Mesendoderm (in vitro differentiated cells): ENCODE data around the gene GGT1.
"Not testable (repeated sequence)": the region's sequence is repeated elsewhere in the genome, so short reads cannot be mapped to it uniquely, and the experiment has no call there.

Experiments
- DNase-seq: peaks from one replicate; pipeline ENCODE4 v3.0.0; 2013
- H2AK5ac ChIP-seq: 2 replicates; pipeline ENCODE4 v1.6.1; 2013; ENCODE audit warnings: low read length, inconsistent platforms
- H2BK120ac ChIP-seq: 2 replicates; pipeline ENCODE4 v1.6.1; 2013; ENCODE audit warnings: low read depth, mild to moderate bottlenecking, low read length, moderate library complexity, mixed read lengths
- H2BK15ac ChIP-seq: replicated peaks from 2 replicates; pipeline ENCODE4 v1.6.1; 2013; ENCODE audit warnings: low read depth, mild to moderate bottlenecking, moderate library complexity
- H2BK5ac ChIP-seq: 2 replicates; pipeline ENCODE4 v1.6.1; 2013; ENCODE audit warnings: low read length, inconsistent platforms
- H3K18ac ChIP-seq: 2 replicates; pipeline ENCODE4 v1.6.1; 2013; ENCODE audit warnings: mild to moderate bottlenecking, low read length, mixed read lengths
- H3K23ac ChIP-seq: one replicate; pipeline ENCODE4 v1.6.1; 2013; ENCODE audit warnings: low read length
- H3K27ac ChIP-seq: 2 replicates; pipeline ENCODE4 v1.5.1; 2013; ENCODE audit warnings: low read depth, mild to moderate bottlenecking, inconsistent platforms, low read length, moderate library complexity
- H3K27me3 ChIP-seq: 2 replicates; pipeline ENCODE4 v1.6.1; 2013; ENCODE audit warnings: low read length, control low read depth, mild to moderate bottlenecking, inconsistent platforms; ENCODE audit not compliant: insufficient read depth, poor library complexity
- H3K36me3 ChIP-seq: 2 replicates; pipeline ENCODE4 v1.6.1; 2013; ENCODE audit warnings: low read length, inconsistent platforms; ENCODE audit not compliant: control insufficient read depth, insufficient read depth
- H3K4ac ChIP-seq: one replicate; pipeline ENCODE4 v1.6.1; 2013; ENCODE audit warnings: low read depth, mild to moderate bottlenecking, low read length, moderate library complexity
- H3K4me1 ChIP-seq: 2 replicates; pipeline ENCODE4 v1.6.1; 2013; ENCODE audit warnings: low read depth, low read length, inconsistent platforms; ENCODE audit not compliant: control insufficient read depth
- H3K4me2 ChIP-seq: 2 replicates; pipeline ENCODE4 v1.6.1; 2013; ENCODE audit warnings: low read length
- H3K4me3 ChIP-seq: 2 replicates; pipeline ENCODE4 v1.5.1; 2013; ENCODE audit warnings: mild to moderate bottlenecking, low read length
- H3K56ac ChIP-seq: one replicate; pipeline ENCODE4 v1.6.1; 2013; ENCODE audit warnings: low read length
- H3K79me1 ChIP-seq: 2 replicates; pipeline ENCODE4 v1.6.1; 2013; ENCODE audit warnings: low read length, inconsistent platforms
- H3K79me2 ChIP-seq: 2 replicates; pipeline ENCODE4 v1.6.1; 2013; ENCODE audit warnings: mild to moderate bottlenecking, low read length; ENCODE audit not compliant: control insufficient read depth, insufficient read depth
- H3K9ac ChIP-seq: 2 replicates; pipeline ENCODE4 v1.6.1; 2013; ENCODE audit warnings: low read length, inconsistent platforms
- H4K5ac ChIP-seq: one replicate; pipeline ENCODE4 v1.6.1; 2013; ENCODE audit warnings: low read length
- H4K8ac ChIP-seq: one replicate; pipeline ENCODE4 v1.6.1; 2013; ENCODE audit warnings: low read depth, mild to moderate bottlenecking, control low read depth, low read length, moderate library complexity
- WGBS: extraction: QIAGEN DNeasy Blood & Tissue Kit; methylation state at CpG from one replicate; pipeline ENCODE4 v1.1.7; 2013; ENCODE audit warnings: low lambda C conversion rate, missing lambda C conversion rate; ENCODE audit not compliant: insufficient coverage; ENCODE audit errors: extremely low coverage; 5-methylcytosine and 5-hydroxymethylcytosine counted together

GGT1 gene

DNA sequence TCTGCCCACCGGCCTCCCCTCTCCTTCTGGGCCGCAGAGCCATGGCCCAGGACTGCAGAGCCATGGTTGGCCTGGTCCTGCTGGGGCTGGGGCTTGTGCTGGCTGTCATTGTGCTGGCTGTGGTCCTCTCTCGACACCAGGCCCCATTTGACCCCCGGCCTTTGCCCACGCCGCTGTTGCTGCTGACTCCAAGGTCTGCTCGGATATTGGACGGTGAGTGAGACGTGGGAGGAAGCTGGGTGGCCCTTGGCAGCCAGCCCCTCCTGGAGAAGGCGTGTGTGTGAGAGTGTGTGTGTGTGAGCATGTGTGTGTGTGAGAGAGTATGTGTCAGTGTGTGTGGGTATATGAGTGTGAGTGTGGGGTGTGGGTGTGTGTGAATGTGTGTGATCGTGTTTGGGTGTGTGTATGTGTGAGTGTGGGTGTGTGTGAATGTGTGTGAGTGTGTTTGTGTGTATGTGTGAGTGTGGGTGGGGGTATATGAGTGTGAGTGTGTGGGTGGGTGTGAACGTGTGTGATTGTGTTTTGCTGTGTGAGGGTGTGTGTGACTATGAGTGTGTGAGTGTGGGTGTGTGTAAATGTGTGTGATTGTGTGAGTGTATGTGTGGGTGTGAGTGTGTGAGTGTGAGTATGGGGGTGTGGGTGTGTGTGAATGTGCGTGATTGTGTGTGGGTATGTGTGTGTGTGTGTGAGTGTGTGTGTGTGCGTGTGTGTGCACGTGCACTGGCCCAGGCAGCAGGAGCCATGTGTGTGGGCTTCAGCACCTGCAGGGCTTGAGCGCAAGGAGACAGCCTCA is 30.4 kb downstream of the GGT1 start:
- not testable (repeated sequence) for H3K18ac ChIP-seq, H2BK120ac ChIP-seq, H3K9ac ChIP-seq, H2BK15ac ChIP-seq, H3K4me2 ChIP-seq, DNase-seq, H3K4me1 ChIP-seq, H3K27me3 ChIP-seq, H4K8ac ChIP-seq, H2BK5ac ChIP-seq, H3K79me2 ChIP-seq, H3K79me1 ChIP-seq, H3K27ac ChIP-seq, H4K5ac ChIP-seq, H3K36me3 ChIP-seq, H3K4ac ChIP-seq, H3K4me3 ChIP-seq
- 100% methylated on average over 3 of the region's 16 CpGs for WGBS
- peak overlapping the region; percentile 78 for H3K56ac ChIP-seq
- H2AK5ac ChIP-seq: peak overlapping the region; percentile 78
- peak overlapping the region; percentile 45 for H3K23ac ChIP-seq

DNA sequence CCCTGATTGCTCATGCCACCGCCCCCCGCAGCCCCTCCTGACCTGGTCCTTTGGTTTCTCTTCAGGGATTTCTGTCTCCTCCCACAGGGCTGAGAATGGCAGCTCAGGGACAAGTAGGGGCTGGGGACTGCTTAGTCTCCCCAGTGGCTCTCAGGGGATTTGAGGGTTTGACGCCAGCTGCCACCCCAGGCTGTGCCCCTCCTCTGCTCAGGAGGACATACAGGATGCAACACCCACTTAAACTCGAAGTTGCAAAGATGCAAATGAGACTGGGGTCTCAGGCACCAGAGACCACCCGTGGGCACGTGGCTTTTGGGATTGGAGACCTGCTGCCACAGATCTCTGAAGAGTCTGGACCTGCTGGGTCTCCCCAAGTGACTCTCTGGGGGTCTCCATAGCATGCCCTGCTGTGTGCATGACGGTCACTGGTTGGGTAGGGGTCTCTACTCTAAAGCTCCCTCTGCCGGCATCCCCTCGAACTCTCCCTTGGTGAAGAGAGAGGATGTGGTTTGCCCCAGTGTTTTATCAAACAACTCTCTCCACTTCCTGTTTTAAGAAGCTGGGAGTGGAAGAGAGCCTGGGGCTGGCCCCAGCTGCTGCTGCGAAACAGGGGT is 31.9 kb downstream of the GGT1 start:
- H2AK5ac ChIP-seq, H2BK5ac ChIP-seq, H3K56ac ChIP-seq, H3K4ac ChIP-seq, H3K27ac ChIP-seq, H2BK120ac ChIP-seq, H3K4me3 ChIP-seq, H3K23ac ChIP-seq, H3K18ac ChIP-seq, H3K79me1 ChIP-seq, H3K9ac ChIP-seq, H2BK15ac ChIP-seq, H3K4me2 ChIP-seq, H4K5ac ChIP-seq, H3K79me2 ChIP-seq, H3K27me3 ChIP-seq, H3K36me3 ChIP-seq, H4K8ac ChIP-seq, H3K4me1 ChIP-seq: not testable (repeated sequence)
- peak; percentile 20 for DNase-seq
- no CpG with 5 or more reads among the region's 10 CpGs for WGBS

DNA sequence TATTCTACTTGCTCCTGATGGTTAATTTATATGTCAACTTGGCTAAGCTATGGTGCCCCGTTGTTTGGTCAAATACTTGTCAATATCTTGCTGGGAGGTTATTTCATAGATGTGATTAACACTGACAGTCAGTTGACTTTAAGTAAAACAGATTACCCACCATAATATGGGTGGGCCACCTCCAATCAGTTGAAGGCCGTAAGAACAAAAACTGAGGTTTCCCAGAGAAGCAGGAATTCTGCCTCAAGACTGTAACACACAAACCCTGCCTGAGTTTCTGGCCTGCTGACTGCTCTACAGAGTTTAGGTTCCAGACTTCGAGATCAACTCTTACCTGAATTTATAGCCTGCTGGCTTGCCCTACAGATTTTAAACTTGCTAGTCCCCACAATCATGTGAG is 33.5 kb downstream of the GGT1 start:
- not testable (repeated sequence) for H3K36me3 ChIP-seq, H3K4me2 ChIP-seq, H2AK5ac ChIP-seq, H3K56ac ChIP-seq, H2BK15ac ChIP-seq, H3K18ac ChIP-seq, H3K9ac ChIP-seq, H3K27me3 ChIP-seq, DNase-seq, H3K27ac ChIP-seq, H3K79me1 ChIP-seq, H3K4me1 ChIP-seq, H4K5ac ChIP-seq, H3K4me3 ChIP-seq, H3K79me2 ChIP-seq, H2BK120ac ChIP-seq, H4K8ac ChIP-seq, H2BK5ac ChIP-seq, H3K23ac ChIP-seq, H3K4ac ChIP-seq
- WGBS: no CpG with 5 or more reads among the region's 3 CpGs

DNA sequence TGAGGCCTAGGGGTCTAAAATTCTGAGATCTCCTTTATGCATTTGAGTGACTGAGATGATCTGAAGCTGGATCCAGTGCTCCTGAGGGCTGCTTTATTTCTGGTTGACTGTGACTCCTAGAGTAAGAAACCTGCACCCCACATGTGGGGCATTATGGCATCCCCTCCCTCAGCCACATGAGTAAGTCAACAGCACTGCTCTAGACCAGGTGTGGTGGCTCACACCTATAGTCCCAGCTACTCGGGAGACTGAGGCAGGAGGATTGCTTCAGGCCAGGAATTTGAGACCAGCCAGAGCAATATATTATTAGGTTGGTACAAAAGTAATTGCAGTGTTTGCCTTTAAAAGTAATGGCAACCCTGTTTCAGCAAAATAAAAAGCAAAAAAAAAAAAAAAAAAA is 39.3 kb downstream of the GGT1 start:
- not testable (repeated sequence) for H3K18ac ChIP-seq, H3K23ac ChIP-seq, H3K4me2 ChIP-seq, H3K56ac ChIP-seq, H3K9ac ChIP-seq, H2BK15ac ChIP-seq, H3K4me1 ChIP-seq, H4K8ac ChIP-seq, H3K36me3 ChIP-seq, H3K27me3 ChIP-seq, H4K5ac ChIP-seq, H3K4me3 ChIP-seq, DNase-seq, H3K4ac ChIP-seq, H3K79me2 ChIP-seq, H2BK5ac ChIP-seq, H2BK120ac ChIP-seq, H2AK5ac ChIP-seq, H3K27ac ChIP-seq, H3K79me1 ChIP-seq
- WGBS: no CpG with 5 or more reads among the region's 1 CpG

DNA sequence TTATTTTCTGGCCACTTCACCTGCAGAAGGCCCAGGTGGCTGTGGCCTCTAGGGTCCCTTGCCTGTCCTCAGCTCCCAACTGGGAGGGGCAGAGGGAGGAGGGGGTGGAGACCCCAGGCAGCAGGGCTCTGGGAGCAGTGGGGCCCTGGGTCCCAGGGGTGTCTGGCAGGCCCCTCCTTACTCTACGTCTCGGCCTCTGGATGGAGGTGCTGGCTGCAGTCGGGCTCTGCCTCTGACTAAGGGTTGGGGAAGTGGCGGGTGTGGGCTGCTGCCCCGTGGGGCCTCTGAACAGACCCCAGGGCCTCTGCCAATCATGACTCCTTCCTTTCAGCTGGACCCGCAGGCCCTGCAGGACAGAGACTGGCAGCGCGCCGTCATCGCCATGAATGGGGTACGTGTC is 41.4 kb downstream of the GGT1 start:
- not testable (repeated sequence) for DNase-seq, H3K23ac ChIP-seq, H3K79me2 ChIP-seq, H3K4ac ChIP-seq, H3K56ac ChIP-seq, H3K79me1 ChIP-seq, H3K9ac ChIP-seq, H3K4me1 ChIP-seq, H3K27me3 ChIP-seq, H3K4me3 ChIP-seq, H3K18ac ChIP-seq, H2BK5ac ChIP-seq, H3K36me3 ChIP-seq, H4K8ac ChIP-seq, H2BK120ac ChIP-seq, H4K5ac ChIP-seq, H2BK15ac ChIP-seq, H3K4me2 ChIP-seq, H3K27ac ChIP-seq, H2AK5ac ChIP-seq
- no CpG with 5 or more reads among the region's 11 CpGs for WGBS
